ENCODE data around the gene TRMU. TPM values are rescaled to one million over a fixed set of nuclear protein-coding genes. Genes with fewer than 3 reads are reported as not detected.

TRMU gene
- total and polyA plus RNA-seq, 4 donors = 14.3 to 34.4 (median 18.6) TPM

- DNase-seq (ENCODE audit: low spot score) = no peak
Measured at GRCh38 chr22:46365166-46365624, 29.7 kb downstream of the TRMU start.

GRCh38 chr22:46366327-46366731 is 30.8 kb downstream of the TRMU start:
- Histone ChIP-seq H3K4me3 (ENCODE audit: low read depth in 1 of 3, low read length in 3 of 3) (no peak overlapping the region), H3K9me3 (ENCODE audit: control insufficient read depth in 4 of 4, low read length in 3 of 4) (no peaks in the 10 kb centered on the region), H3K27ac (ENCODE audit: low read depth in 1 of 2, low read length in 2 of 2) (no peak overlapping the region), H3K9ac (ENCODE audit: low read depth in 1 of 2, low read length in 2 of 2) (no peak overlapping the region), H3K4me1 (ENCODE audit: control insufficient read depth in 4 of 4, insufficient read depth in 4 of 4, low read length in 3 of 4) (peaks cover 18 to 52% (median 39%) of the 10 kb centered on the region in 4 donors), H3K27me3 (ENCODE audit: control insufficient read depth in 4 of 4, insufficient read depth in 4 of 4, low read length in 3 of 4) (no peaks in the 10 kb centered on the region), H3K36me3 (ENCODE audit: control insufficient read depth in 4 of 4, insufficient read depth in 3 of 4, low read depth in 1 of 4, low read length in 3 of 4) (no peaks in the 10 kb centered on the region)
- DNase-seq (ENCODE audit: low spot score) = no peak
- WGBS = 91% methylated on average over 19 of the region's 19 CpGs
- TF ChIP-seq EGR1 (IDR thresholded peaks at IDR 0.05; ENCODE audit: low read depth in 2 of 2) (no peak), FOXA2 (IDR thresholded peaks at IDR 0.05) (no peak), YY1 (IDR thresholded peaks at IDR 0.05) (no peak), GABPA (IDR thresholded peaks at IDR 0.05 in 1 of 2, conservative IDR thresholded peaks at IDR 0.05 in 1 of 2) (no peak), HNF4G (IDR thresholded peaks at IDR 0.05) (no peak), RXRA (IDR thresholded peaks at IDR 0.05) (no peak), ZBTB33 (IDR thresholded peaks at IDR 0.05) (no peak), CTCF (IDR thresholded peaks at IDR 0.05; ENCODE audit: low read depth, low read length, missing input control) (no peak), JUND (IDR thresholded peaks at IDR 0.05) (no peak), TAF1 (conservative IDR thresholded peaks at IDR 0.05) (no peak), MAX (IDR thresholded peaks at IDR 0.05) (no peak), HNF4A (conservative IDR thresholded peaks at IDR 0.05) (no peak), NR2F2 (IDR thresholded peaks at IDR 0.05) (no peak), FOXA1 (IDR thresholded peaks at IDR 0.05) (no peak), REST (IDR thresholded peaks at IDR 0.05) (no peak), RAD21 (IDR thresholded peaks at IDR 0.05) (no peak), SP1 (IDR thresholded peaks at IDR 0.05) (no peak)

More at GRCh38 chr22:46365166-46365624, 29.7 kb downstream of the TRMU start:
- Histone ChIP-seq H3K4me1 (ENCODE audit: control insufficient read depth in 4 of 4, insufficient read depth in 4 of 4, low read length in 3 of 4) (peaks cover 14 to 41% (median 30%) of the 10 kb centered on the region in 4 donors), H3K36me3 (ENCODE audit: control insufficient read depth in 4 of 4, insufficient read depth in 3 of 4, low read depth in 1 of 4, low read length in 3 of 4) (peaks cover 0 to 1% (median 0%) of the 10 kb centered on the region in 4 donors), H3K9ac (ENCODE audit: low read depth in 1 of 2, low read length in 2 of 2) (no peak overlapping the region), H3K9me3 (ENCODE audit: control insufficient read depth in 4 of 4, low read length in 3 of 4) (no peaks in the 10 kb centered on the region), H3K27me3 (ENCODE audit: control insufficient read depth in 4 of 4, insufficient read depth in 4 of 4, low read length in 3 of 4) (no peaks in the 10 kb centered on the region), H3K4me3 (ENCODE audit: low read depth in 1 of 3, low read length in 3 of 3) (no peak overlapping the region), H3K27ac (ENCODE audit: low read depth in 1 of 2, low read length in 2 of 2) (no peak overlapping the region)
- WGBS = 96% methylated on average over 22 of the region's 22 CpGs
- TF ChIP-seq HNF4G (IDR thresholded peaks at IDR 0.05) (no peak), SP1 (IDR thresholded peaks at IDR 0.05) (no peak), GABPA (IDR thresholded peaks at IDR 0.05 in 1 of 2, conservative IDR thresholded peaks at IDR 0.05 in 1 of 2) (no peak)

Data from liver (tissue), 9 donors.